Activated CD4-positive, alpha-beta T cell treated with anti-CD3 and anti-CD28 coated beads, Interleukin-2, amount 50 U/mL, for 48 hours (primary cell): Measurements from ENCODE around the gene BCL2L1.
"Not testable (repeated sequence)": the region's sequence is repeated elsewhere in the genome, so short reads cannot be mapped to it uniquely, and the experiment has no call there.

Experiments
- DNase-seq, 2 experiments: peaks; one replicate each; pipeline ENCODE4 v3.0.0-alpha.2; 2020

The BCL2L1 gene

DNA sequence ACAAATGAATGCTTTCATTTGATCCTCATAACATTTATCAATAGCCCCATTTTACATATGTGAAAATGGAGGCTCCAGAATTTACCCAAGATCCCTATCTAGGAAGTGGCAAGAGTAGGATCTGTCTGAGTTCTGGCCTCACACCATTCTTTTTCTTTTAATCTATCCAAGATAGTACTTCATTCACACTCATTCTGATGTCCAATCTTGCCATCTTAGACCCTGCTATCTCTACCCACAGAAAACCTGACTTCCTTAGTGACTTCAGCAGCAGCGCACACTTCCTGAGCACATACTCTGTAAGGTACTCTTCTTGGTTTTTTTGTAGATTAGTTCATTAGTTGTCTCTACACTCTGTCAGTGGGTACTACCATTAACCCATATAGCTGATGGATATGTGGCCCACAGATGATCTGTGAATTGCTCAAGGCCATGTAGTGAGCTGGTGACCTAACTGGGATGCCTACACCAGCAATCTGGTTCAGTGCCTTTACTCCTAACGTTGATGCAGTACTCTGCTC, 48.7 kb downstream of the BCL2L1 start:
- no peak for DNase-seq

GRCh38 chr20:31673435-31673834, 49.2 kb downstream of the BCL2L1 start:
- DNase-seq: no peak

GRCh38 chr20:31671324-31671723, 51.3 kb downstream of the BCL2L1 start:
- no peak for DNase-seq

- no peak for DNase-seq
Measured at GRCh38 chr20:31670371-31671228, 52.1 kb downstream of the BCL2L1 start.

- no peak for DNase-seq
Measured at GRCh38 chr20:31669876-31670275, 52.8 kb downstream of the BCL2L1 start.

- not testable (repeated sequence) for DNase-seq
Measured at GRCh38 chr20:31668944-31669343, 53.7 kb downstream of the BCL2L1 start.

DNA sequence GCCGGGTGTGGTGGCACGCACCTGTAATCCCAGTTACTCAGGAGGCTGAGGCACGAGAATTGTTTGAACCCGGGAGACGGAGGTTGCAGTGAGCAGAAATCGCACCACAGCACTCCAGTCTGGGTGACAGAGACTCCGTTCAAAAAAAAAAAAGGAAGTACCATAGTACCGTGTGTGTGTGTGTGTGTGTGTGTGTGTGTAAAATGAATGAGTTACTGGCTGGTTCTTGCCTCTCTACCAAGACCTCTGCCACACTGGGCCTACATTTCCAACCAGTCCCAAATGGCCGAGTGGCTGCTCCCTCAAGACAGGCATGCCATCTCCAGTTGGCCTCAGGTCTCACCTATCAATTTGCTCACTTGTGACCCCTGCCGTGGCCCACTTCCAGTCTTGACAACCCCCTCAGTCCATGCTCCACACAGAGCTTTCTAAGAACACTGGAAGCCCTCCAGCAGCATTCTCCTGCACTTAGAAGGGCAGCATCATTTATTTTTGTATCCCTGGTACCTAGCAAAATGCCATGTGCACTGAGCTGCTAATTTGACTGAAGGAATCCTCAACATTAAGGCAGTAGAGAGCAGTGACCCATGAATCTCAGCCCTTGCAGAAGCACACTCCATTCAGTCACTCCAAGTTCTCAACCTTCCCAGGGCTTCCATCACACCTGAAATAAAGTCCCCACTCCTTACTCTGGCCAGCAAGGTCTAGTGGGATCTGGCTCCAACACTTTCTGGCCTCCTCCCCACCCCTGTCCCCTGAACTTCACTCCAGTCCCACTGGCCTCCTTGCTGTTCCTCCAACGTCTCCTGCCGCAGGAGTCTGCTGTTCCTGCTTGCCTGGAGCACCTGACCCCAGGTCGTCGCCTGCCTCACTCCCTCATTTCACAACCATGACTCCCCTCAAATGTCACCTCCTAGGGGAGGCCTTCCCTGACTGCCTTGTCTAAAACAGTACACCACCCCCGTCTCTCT, 55.1 kb downstream of the BCL2L1 start:
- DNase-seq: no peak

GRCh38 chr20:31666258-31667042, 56.2 kb downstream of the BCL2L1 start:
- no peak for DNase-seq

- DNase-seq: no peak
Measured at GRCh38 chr20:31665753-31666152, 56.9 kb downstream of the BCL2L1 start.

DNA sequence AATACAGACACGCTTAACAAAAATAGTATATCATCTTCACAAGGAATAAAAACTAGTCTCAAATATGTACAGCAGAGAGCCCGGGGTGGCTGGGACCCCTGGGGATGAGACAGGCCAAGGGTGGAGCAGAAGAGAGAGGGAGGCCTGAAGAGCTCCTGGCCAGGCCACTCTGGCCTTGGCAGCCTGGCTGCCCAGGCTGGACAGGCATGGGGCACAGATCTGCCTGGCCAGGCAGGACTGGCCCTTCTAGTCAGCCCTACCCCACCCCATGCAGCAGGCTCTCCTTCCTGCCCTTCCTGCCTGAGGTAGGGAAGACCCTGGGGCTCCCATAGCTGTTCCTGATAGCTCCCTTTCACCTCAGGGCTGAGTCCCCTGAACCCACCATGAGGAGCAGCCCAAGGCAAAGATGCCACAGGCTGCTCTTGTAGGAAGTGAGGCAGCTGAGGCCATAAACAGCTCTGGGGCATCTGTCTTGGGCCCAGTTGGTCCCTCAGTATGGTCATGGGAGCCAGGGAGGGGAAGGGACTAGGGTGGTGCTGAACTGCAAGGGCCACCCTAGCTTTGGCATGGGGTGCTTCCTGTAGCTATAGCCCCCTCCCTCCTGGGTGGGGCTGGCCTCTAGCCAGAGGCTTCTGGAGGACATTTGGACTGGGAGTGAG, 57.8 kb downstream of the BCL2L1 start:
- DNase-seq: no peak

- DNase-seq: no peak
Measured at GRCh38 chr20:31663838-31664695, 58.6 kb downstream of the BCL2L1 start.

DNA sequence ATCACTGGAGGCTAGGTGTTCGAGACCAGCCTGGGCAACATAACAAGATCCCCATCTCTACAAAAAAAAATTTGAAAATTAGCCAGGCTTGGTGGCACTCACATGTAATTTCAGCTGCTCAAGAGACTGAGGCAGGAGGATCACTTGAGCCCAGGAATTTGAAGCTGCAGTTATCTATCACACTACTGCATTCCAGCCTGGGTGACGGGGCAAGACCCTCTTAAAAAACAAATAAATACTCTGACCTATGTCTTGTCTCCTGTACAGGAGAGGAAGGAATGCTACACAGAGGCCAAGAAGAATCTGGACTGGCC, 59.2 kb downstream of the BCL2L1 start:
- no peak for DNase-seq

DNA sequence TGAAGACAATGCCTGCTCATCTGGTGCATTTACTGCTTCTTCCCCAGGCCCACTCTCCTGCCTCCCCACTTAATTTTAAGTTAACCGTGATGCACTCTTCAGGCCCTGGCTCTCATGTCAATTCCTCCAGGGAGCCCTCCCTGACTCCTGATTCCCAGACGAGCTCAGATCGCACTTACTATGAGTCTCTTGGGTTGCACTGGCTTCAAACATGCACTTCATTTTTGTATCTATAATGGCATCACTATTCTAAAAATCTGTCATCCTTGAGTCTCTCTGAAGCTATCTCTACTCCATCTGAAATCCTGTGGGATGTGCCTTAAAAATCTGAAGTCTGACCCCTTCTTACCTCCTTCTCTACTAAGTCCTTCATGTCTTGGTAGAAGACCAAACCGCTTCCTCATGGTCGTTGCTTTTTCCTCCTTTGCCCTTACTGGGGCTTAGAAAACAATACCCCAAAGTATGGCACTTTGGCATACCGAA, 60.3 kb downstream of the BCL2L1 start:
- no peak for DNase-seq

GRCh38 chr20:31661625-31662371, 60.9 kb downstream of the BCL2L1 start:
- peak; percentile 81 to 83 for DNase-seq

DNA sequence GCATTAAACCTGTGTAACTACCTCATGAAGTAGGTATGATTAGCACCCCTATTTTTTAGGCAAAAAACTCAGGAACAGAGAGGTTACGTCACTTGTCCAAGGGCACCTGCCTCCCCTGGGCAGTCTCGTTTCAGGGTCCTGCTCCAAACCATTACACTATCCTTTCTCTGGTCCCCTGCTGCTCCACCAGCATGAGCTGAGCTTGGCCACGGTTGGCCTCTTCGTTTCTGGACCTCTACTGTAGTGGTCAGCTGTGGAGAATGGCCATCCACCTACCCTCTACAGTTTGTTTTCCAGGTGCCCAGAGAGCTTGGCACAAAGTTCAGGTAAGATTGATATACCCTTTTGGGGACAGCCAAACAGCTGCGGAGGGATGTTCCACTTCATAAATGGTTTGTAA, 68.1 kb downstream of the BCL2L1 start:
- DNase-seq: no peak

DNA sequence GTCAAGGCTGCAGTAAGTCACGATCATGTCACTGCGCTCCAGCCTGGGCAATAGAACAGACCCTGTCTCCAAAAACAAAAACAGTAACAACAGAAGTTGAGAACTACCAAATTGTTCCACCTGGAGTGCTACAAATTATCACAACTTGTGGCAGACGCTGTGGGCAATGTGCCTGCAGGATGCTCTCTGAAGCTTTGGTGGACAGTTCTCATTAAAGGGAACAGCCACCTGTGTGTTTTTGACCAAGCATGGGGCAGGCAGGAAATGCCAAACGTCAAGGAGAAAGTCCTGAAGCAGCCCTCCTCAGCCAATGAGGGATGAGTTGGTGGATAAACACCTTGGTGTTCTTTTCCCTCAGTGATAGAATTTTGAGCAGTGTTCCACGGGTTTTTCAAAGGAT, 69.1 kb downstream of the BCL2L1 start:
- DNase-seq: no peak

- DNase-seq: no peak
Measured at GRCh38 chr20:31652917-31653396, 69.7 kb downstream of the BCL2L1 start.

- not testable (repeated sequence) for DNase-seq
Measured at GRCh38 chr20:31648104-31648503, 74.6 kb downstream of the BCL2L1 start.

DNA sequence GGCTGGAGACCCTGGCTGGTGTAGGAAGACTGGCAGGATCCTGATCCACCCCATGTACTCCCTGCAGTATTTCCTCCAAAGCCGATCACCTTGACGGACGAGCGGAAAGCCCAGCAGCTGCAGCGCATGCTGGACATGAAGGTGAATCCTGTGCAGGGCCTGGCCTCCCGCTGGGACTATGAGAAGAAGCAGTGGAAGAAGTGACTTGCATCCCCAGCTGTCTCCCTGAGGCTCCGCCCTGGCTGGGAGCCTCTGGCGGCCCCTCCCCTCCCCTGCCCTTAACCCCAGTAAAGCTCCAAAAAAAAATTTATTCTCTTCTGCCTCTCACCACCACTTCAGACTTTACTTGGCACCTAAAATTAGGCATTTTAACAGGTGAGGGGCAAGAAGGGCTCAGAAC, 78.0 kb downstream of the BCL2L1 start:
- no peak for DNase-seq

DNA sequence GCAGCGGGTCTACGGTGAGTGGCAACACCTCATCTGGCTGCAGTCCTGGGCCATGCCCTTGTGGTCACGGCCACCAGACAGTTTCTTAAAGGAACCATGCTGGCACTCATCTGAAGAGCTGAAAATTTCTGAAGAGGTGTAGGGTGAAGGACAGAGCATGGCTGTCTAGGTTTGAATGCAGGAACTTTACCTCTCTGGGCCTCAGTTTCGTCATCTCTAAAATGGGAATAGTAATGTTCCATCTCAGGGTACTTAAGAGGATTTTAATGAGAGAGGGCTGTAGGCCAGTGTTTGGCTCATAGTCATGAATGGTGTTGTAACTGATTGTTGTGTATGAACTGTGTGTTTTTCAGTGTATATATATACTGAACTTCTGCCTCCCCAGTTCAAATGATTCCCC, 79.1 kb downstream of the BCL2L1 start:
- no peak for DNase-seq
